Fibroblast of lung (primary cell): ENCODE results near the gene AMACR. TPM values are rescaled to one million over a fixed set of nuclear protein-coding genes. Genes with fewer than 3 reads are reported as not detected.

Experiments used
- DNase-seq, 2 donors: peaks; one replicate each; pipeline versions ENCODE4 v3.0.0 to v3.0.0-alpha.2; 2010; ENCODE audit warnings: low read depth in 2 of 2
- H2AFZ ChIP-seq: 2 replicates; pipeline ENCODE4 v1.5.1; 2012; ENCODE audit warnings: low read length, control low read depth, inconsistent platforms
- H3K27ac ChIP-seq: 2 replicates; pipeline ENCODE4 v1.5.1; 2011; ENCODE audit warnings: low read length, control low read depth; ENCODE audit not compliant: insufficient read depth
- H3K27me3 ChIP-seq: 2 replicates; pipeline ENCODE4 v1.5.1; 2011; ENCODE audit warnings: mild to moderate bottlenecking, low read length; ENCODE audit not compliant: control insufficient read depth, insufficient read depth
- H3K36me3 ChIP-seq: 2 replicates; pipeline ENCODE4 v1.5.1; 2011; ENCODE audit warnings: low read length; ENCODE audit not compliant: control insufficient read depth, insufficient read depth
- H3K4me1 ChIP-seq: 2 replicates; pipeline ENCODE4 v1.5.1; 2011; ENCODE audit warnings: low read length; ENCODE audit not compliant: control insufficient read depth, insufficient read depth; ENCODE audit errors: extremely low read depth
- H3K4me2 ChIP-seq: 2 replicates; pipeline ENCODE4 v1.5.1; 2011; ENCODE audit warnings: low read length, control low read depth; ENCODE audit not compliant: insufficient read depth; ENCODE audit errors: extremely low read depth
- H3K4me3 ChIP-seq, 4 experiments: fragments of 200-600 bp in 1 of 4; sonication (generic) in 1 of 4; replicated peaks in 1 of 4; 2 replicates each; pipeline ENCODE4 v1.5.1; 2011 to 2016; ENCODE audit warnings: low read length in 4 of 4, low read depth in 3 of 4, mild to moderate bottlenecking in 3 of 4, control low read depth in 2 of 4, inconsistent platforms in 1 of 4, mixed read lengths in 1 of 4; ENCODE audit not compliant: insufficient read depth in 1 of 4; ENCODE audit errors: control extremely low read depth in 1 of 4
- H3K79me2 ChIP-seq: 2 replicates; pipeline ENCODE4 v1.5.1; 2012; ENCODE audit warnings: mild to moderate bottlenecking, low read length, inconsistent platforms; ENCODE audit not compliant: control insufficient read depth, insufficient read depth
- H3K9ac ChIP-seq: 2 replicates; pipeline ENCODE4 v1.5.1; 2011; ENCODE audit warnings: mild to moderate bottlenecking, low read length, control low read depth; ENCODE audit not compliant: insufficient read depth
- H3K9me3 ChIP-seq: 2 replicates; pipeline ENCODE4 v1.5.1; 2012; ENCODE audit warnings: low read depth, low read length; ENCODE audit not compliant: control insufficient read depth, insufficient read depth
- H4K20me1 ChIP-seq: 2 replicates; pipeline ENCODE4 v1.5.1; 2011; ENCODE audit warnings: low read length; ENCODE audit not compliant: control insufficient read depth, insufficient read depth; ENCODE audit errors: extremely low read depth
- EZH2 ChIP-seq: IDR thresholded peaks from 2 replicates; pipeline ENCODE4 v1.5.1; 2012; ENCODE audit warnings: low read length, control low read depth, mild to moderate bottlenecking; ENCODE audit errors: missing control alignments
- polyA plus RNA-seq, 2 donors: library from polyadenylated mRNA; depleted of rRNA in 1 of 2; stranded (reverse) in 1 of 2; unstranded in 1 of 2; fragments of >200 nt; gene quantifications; 2 replicates each; pipeline ENCODE4 v1.2.1, GENCODE V29; 2011 to 2012; ENCODE audit warnings: missing spikeins in 1 of 2
- total RNA-seq: library from RNA; depleted of rRNA; stranded (reverse); fragments of >200 nt; gene quantifications from 2 replicates; pipeline ENCODE4 v1.2.1, GENCODE V29; 2014
- TF ChIP-seq, protein P1 (sequence below), 2 donors: IDR thresholded peaks in 1 of 2; conservative IDR thresholded peaks in 1 of 2; 1 replicate in 1 of 2; 2 replicates in 1 of 2; pipeline ENCODE4 v1.5.1; 2011 to 2012; ENCODE audit warnings: low read length in 2 of 2, control low read depth in 1 of 2, inconsistent platforms in 1 of 2, low read depth in 1 of 2, mild to moderate bottlenecking in 1 of 2

The AMACR gene
- total and polyA plus RNA-seq, 2 donors (not counting 1 experiment from before 2014, with no cell fraction given), result 7.6 to 14.2 TPM

DNA sequence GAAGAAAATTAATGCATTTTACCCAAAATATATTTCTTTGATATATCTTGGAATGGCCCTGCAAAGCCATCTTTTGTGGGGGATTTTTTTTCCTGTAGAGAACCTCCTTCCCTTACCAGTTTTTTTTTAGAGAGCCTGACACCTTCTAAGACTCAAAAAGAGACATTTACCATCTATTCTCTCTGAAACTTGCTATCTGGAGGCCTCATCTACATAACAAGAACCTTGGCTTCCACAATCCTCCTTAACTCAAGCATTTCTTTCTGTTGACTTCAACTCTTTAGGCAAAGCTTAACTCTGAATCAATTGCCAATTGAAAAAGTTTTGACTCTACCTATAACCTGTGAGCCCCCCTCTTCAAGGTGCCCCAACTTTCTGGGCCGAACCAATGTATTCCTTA lies 29.5 kb downstream of the AMACR start:
- Histone ChIP-seq H3K27ac (no peak overlapping the region), H3K9me3 (no peaks in the 10 kb centered on the region), H3K36me3 (no peaks in the 10 kb centered on the region), H3K4me3 (no peak overlapping the region), H2AFZ (no peak overlapping the region), H3K4me2 (no peak overlapping the region), H3K9ac (no peak overlapping the region), H3K79me2 (no peaks in the 10 kb centered on the region), H3K27me3 (no peaks in the 10 kb centered on the region), H3K4me1 (no peaks in the 10 kb centered on the region), H4K20me1 (no peaks in the 10 kb centered on the region)
- no peak for DNase-seq
- TF ChIP-seq EZH2, result no peak
- TF ChIP-seq, protein P1, sequence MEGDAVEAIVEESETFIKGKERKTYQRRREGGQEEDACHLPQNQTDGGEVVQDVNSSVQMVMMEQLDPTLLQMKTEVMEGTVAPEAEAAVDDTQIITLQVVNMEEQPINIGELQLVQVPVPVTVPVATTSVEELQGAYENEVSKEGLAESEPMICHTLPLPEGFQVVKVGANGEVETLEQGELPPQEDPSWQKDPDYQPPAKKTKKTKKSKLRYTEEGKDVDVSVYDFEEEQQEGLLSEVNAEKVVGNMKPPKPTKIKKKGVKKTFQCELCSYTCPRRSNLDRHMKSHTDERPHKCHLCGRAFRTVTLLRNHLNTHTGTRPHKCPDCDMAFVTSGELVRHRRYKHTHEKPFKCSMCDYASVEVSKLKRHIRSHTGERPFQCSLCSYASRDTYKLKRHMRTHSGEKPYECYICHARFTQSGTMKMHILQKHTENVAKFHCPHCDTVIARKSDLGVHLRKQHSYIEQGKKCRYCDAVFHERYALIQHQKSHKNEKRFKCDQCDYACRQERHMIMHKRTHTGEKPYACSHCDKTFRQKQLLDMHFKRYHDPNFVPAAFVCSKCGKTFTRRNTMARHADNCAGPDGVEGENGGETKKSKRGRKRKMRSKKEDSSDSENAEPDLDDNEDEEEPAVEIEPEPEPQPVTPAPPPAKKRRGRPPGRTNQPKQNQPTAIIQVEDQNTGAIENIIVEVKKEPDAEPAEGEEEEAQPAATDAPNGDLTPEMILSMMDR (conservative IDR thresholded peaks at IDR 0.05 in 1 of 2, IDR thresholded peaks at IDR 0.05 in 1 of 2; ENCODE audit: low read depth in 1 of 2, low read length in 2 of 2), result no peak

DNA sequence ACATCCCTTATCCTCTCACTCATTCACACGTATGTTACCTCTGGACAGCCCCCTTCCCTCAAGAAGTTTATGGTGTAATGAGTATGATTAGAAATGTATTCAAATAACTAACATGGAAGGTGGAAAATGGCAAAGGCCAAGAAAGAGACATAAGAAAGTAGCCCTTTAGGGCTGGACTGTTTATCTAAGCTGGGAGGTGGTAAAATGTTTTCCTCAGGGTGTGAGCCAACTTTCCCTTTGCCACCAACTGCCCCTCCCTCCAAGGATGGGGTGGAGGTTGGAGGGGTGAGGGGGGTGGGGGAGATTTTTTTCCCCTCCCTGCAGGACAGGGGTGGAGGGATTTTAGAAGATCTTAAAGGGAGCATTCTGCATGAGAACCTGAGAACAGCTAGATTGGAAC lies 31.5 kb downstream of the AMACR start:
- H3K79me2 ChIP-seq, result no peaks in the 10 kb centered on the region
- no peak overlapping the region for H3K9ac ChIP-seq
- no peak overlapping the region for H3K4me3 ChIP-seq
- no peaks in the 10 kb centered on the region for H3K36me3 ChIP-seq
- no peaks in the 10 kb centered on the region for H3K9me3 ChIP-seq
- no peak overlapping the region for H2AFZ ChIP-seq
- DNase-seq, result no peak
- H4K20me1 ChIP-seq, result no peaks in the 10 kb centered on the region
- no peak overlapping the region for H3K4me2 ChIP-seq
- no peaks in the 10 kb centered on the region for H3K27me3 ChIP-seq
- TF ChIP-seq EZH2, result no peak
- TF ChIP-seq, protein P1 (conservative IDR thresholded peaks at IDR 0.05 in 1 of 2, IDR thresholded peaks at IDR 0.05 in 1 of 2; ENCODE audit: low read depth in 1 of 2, low read length in 2 of 2), result no peak
- H3K27ac ChIP-seq, result no peak overlapping the region
- H3K4me1 ChIP-seq, result no peaks in the 10 kb centered on the region

DNA sequence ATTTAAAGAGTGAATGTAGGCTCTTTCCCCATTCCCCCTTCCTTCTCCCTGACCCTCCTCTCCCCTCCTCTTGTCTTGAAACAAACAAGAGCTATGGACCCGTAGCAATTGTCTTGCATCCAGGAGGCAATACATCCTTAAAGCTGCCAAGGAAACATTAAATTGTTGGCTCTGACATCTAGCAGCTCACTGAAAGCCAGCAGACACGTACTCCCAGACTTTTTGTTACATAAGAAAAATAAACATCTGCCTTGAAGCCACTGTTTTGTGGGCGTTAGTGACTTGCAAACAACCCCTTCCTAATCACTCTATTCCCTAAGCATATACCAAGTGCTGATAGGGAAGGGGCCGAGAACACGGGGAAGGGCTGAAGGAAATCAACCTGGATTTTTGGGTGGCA lies 32.0 kb downstream of the AMACR start:
- Histone ChIP-seq H3K4me2 (no peak overlapping the region), H3K9ac (no peak overlapping the region), H3K27ac (no peak overlapping the region), H2AFZ (no peak overlapping the region), H3K27me3 (no peaks in the 10 kb centered on the region), H3K79me2 (no peaks in the 10 kb centered on the region), H3K4me3 (no peak overlapping the region), H3K36me3 (no peaks in the 10 kb centered on the region), H3K4me1 (no peaks in the 10 kb centered on the region), H3K9me3 (no peaks in the 10 kb centered on the region), H4K20me1 (no peaks in the 10 kb centered on the region)
- no peak for TF ChIP-seq EZH2
- TF ChIP-seq, protein P1 (conservative IDR thresholded peaks at IDR 0.05 in 1 of 2, IDR thresholded peaks at IDR 0.05 in 1 of 2; ENCODE audit: low read depth in 1 of 2, low read length in 2 of 2), result no peak
- DNase-seq, result peak; percentile 23 to 36
